GM23338 (cell line): ENCODE data around the gene SSB. TPM values are rescaled to one million over a fixed set of nuclear protein-coding genes. Genes with fewer than 3 reads are reported as not detected.

Source experiments
- ATAC-seq: fragments of 200-7000 bp; cut with Tn5 transposase; 3 replicates; pipeline ENCODE4 v1.9.1; 2020
- DNase-seq: peaks from one replicate; pipeline ENCODE4 v3.0.0-alpha.2; 2015; ENCODE audit warnings: low spot score
- H2AFZ ChIP-seq: fragments of 200-600 bp; sonication (generic); 2 replicates; pipeline ENCODE4 v1.8.0; 2016; ENCODE audit warnings: antibody characterized with exemption, mild to moderate bottlenecking, moderate library complexity
- H3F3A ChIP-seq: fragments of 200-600 bp; sonication (generic); replicated peaks from 2 replicates; pipeline ENCODE4 v1.8.0; 2017; ENCODE audit warnings: antibody characterized with exemption, mixed run types, low read depth
- H3K27ac ChIP-seq: fragments of 200-600 bp; sonication (generic); 2 replicates; pipeline ENCODE4 v1.6.1; 2016; ENCODE audit warnings: low read depth
- H3K27me3 ChIP-seq: fragments of 200-600 bp; sonication (generic); 2 replicates; pipeline ENCODE4 v1.8.0; 2016; ENCODE audit warnings: mild to moderate bottlenecking, mixed run types, moderate library complexity; ENCODE audit not compliant: insufficient read depth
- H3K36me3 ChIP-seq: fragments of 200-600 bp; sonication (generic); 2 replicates; pipeline ENCODE4 v1.8.0; 2016; ENCODE audit warnings: mild to moderate bottlenecking; ENCODE audit not compliant: insufficient read depth
- H3K4me1 ChIP-seq: fragments of 200-600 bp; sonication (generic); 2 replicates; pipeline ENCODE4 v1.8.0; 2016; ENCODE audit warnings: mild to moderate bottlenecking, moderate library complexity; ENCODE audit not compliant: insufficient read depth
- H3K4me2 ChIP-seq: fragments of 200-600 bp; sonication (generic); 2 replicates; pipeline ENCODE4 v1.7.1; 2017; ENCODE audit warnings: mixed run types
- H3K4me3 ChIP-seq: fragments of 200-600 bp; sonication (generic); 2 replicates; pipeline ENCODE4 v1.6.1; 2016; ENCODE audit warnings: mixed run types
- H3K79me2 ChIP-seq: fragments of 200-600 bp; sonication (generic); replicated peaks from 2 replicates; pipeline ENCODE4 v1.8.0; 2017; ENCODE audit warnings: mild to moderate bottlenecking; ENCODE audit not compliant: insufficient read depth
- H3K9me2 ChIP-seq: fragments of 200-600 bp; sonication (generic); 2 replicates; pipeline ENCODE4 v1.8.0; 2017; ENCODE audit not compliant: insufficient read depth
- H4K20me1 ChIP-seq: fragments of 200-600 bp; sonication (generic); replicated peaks from 2 replicates; pipeline ENCODE4 v1.8.0; 2017; ENCODE audit warnings: mild to moderate bottlenecking; ENCODE audit not compliant: insufficient read depth
- H3K27ac Mint-ChIP-seq: 2 replicates; pipeline ENCODE4 v1.8.0; 2020; ENCODE audit warnings: inconsistent platforms, mild to moderate bottlenecking, moderate library complexity, mixed read lengths
- H3K27me3 Mint-ChIP-seq: 3 replicates; pipeline ENCODE4 v1.8.0; 2022; ENCODE audit warnings: low read depth, mild to moderate bottlenecking, moderate library complexity, mixed read lengths, inconsistent platforms; ENCODE audit not compliant: insufficient read depth, poor library complexity
- H3K36me3 Mint-ChIP-seq: 3 replicates; pipeline ENCODE4 v1.8.0; 2021; ENCODE audit warnings: low read depth, mild to moderate bottlenecking, inconsistent platforms, moderate library complexity, mixed read lengths
- H3K4me1 Mint-ChIP-seq: 3 replicates; pipeline ENCODE4 v1.8.0; 2020; ENCODE audit warnings: mild to moderate bottlenecking, inconsistent platforms, mixed read lengths
- H3K4me3 Mint-ChIP-seq: 3 replicates; pipeline ENCODE4 v1.8.0; 2021; ENCODE audit warnings: moderate library complexity, mild to moderate bottlenecking, inconsistent platforms, mixed read lengths
- H3K9me3 Mint-ChIP-seq: 3 replicates; pipeline ENCODE4 v1.8.0; 2020; ENCODE audit warnings: moderate library complexity, mild to moderate bottlenecking, inconsistent platforms, mixed read lengths
- CREB1 ChIP-seq: fragments of 250-450 bp; sonication (Bioruptor Pico); IDR thresholded peaks from 2 replicates; pipeline ENCODE4 v1.5.0; 2020; ENCODE audit warnings: low read depth, mild to moderate bottlenecking, moderate library complexity
- ETS1 ChIP-seq: IDR thresholded peaks from 2 replicates; pipeline ENCODE4 v1.6.1; 2016; ENCODE audit warnings: antibody characterized with exemption
- EZH2 ChIP-seq: fragments of 200-600 bp; sonication (generic); IDR thresholded peaks from one replicate; pipeline ENCODE4 v1.8.0; 2017; ENCODE audit warnings: antibody characterized with exemption, mild to moderate bottlenecking, low read depth; ENCODE audit not compliant: unreplicated experiment
- EZH2phosphoT487 ChIP-seq: fragments of 200-600 bp; sonication (generic); IDR thresholded peaks from one replicate; pipeline ENCODE4 v1.8.1; 2018; ENCODE audit warnings: antibody characterized with exemption; ENCODE audit not compliant: unreplicated experiment
- JUNB ChIP-seq: IDR thresholded peaks from one replicate; pipeline ENCODE4 v1.6.1; 2016; ENCODE audit warnings: antibody characterized with exemption; ENCODE audit not compliant: unreplicated experiment
- NANOG ChIP-seq: IDR thresholded peaks from 2 replicates; pipeline ENCODE4 v1.6.1; 2016; ENCODE audit warnings: antibody characterized with exemption, borderline replicate concordance
- POLR2AphosphoS5 ChIP-seq: IDR thresholded peaks from 2 replicates; pipeline ENCODE4 v1.6.1; 2016; ENCODE audit warnings: antibody characterized with exemption, low read depth
- STAT1 ChIP-seq: IDR thresholded peaks from one replicate; pipeline ENCODE4 v1.6.1; 2016; ENCODE audit warnings: antibody characterized with exemption; ENCODE audit not compliant: unreplicated experiment
- ZNF331 ChIP-seq: fragments of 250-450 bp; sonication (Bioruptor Pico); IDR thresholded peaks from 2 replicates; pipeline ENCODE4 v1.5.0; 2020; ENCODE audit warnings: low read depth, mild to moderate bottlenecking, moderate library complexity
- ZNF462 ChIP-seq: fragments of 250-450 bp; sonication (Bioruptor Pico); IDR thresholded peaks from 2 replicates; pipeline ENCODE4 v1.5.0; 2020; ENCODE audit warnings: mild to moderate bottlenecking, moderate library complexity
- polyA plus RNA-seq: library from polyadenylated mRNA; unstranded; fragments of >200 nt; fragmentation: Nextera tagmentation; extraction: Ambion mirVana; gene quantifications from 2 replicates; pipeline ENCODE4 v1.2.1, GENCODE V29; 2016
- total RNA-seq: library from RNA; depleted of rRNA; stranded (reverse); fragments of >200 nt; shearing (Covaris generic); gene quantifications from 2 replicates; pipeline ENCODE4 v1.2.3, GENCODE V29; 2014
- TF ChIP-seq, protein P1 (sequence below): IDR thresholded peaks from one replicate; pipeline ENCODE4 v1.6.1; 2018; ENCODE audit warnings: antibody characterized with exemption; ENCODE audit not compliant: unreplicated experiment

SSB gene
- total and polyA plus RNA-seq, 2 experiments from 2014 or later, result 246 to 1,104 TPM

- DNase-seq, result no peak
- H3K27ac ChIP-seq, result 0 out of 2 replicates have a peak overlapping the region, but pooled peaks have one; percentile 60
Measured at GRCh38 chr2:169823996-169824372, 25.3 kb downstream of the SSB start.

More at GRCh38 chr2:169823996-169824372, 25.3 kb downstream of the SSB start:
- peaks cover 9% of the 10 kb centered on the region; the same call in 1 of the 2 replicates for H3K4me1 ChIP-seq
- H3K27me3 ChIP-seq, result no peaks in the 10 kb centered on the region; the same call in 1 of the 2 replicates
- peak overlapping the region; percentile 80 for H3K4me3 ChIP-seq
- H3K36me3 ChIP-seq, result 0 out of 2 replicates have a peak, but pooled peaks cover 6% of the 10 kb centered on the region
- no peaks in the 10 kb centered on the region for H3F3A ChIP-seq
- peaks cover 15% of the 10 kb centered on the region for H3K27me3 Mint-ChIP-seq
- H3K36me3 Mint-ChIP-seq, result peaks cover 24% of the 10 kb centered on the region; the same call in 2 of the 3 replicates
- peaks cover 10% of the 10 kb centered on the region for H4K20me1 ChIP-seq
- H3K4me1 Mint-ChIP-seq, result peaks cover 22% of the 10 kb centered on the region
- H3K9me3 Mint-ChIP-seq, result no peaks in the 10 kb centered on the region; the same call in 2 of the 3 replicates
- H3K79me2 ChIP-seq, result peaks cover 39% of the 10 kb centered on the region
- TF ChIP-seq JUNB (no peak), STAT1 (no peak), CREB1 (CRISPR knock-in tag) (no peak), ZNF462 (CRISPR knock-in tag) (no peak), ZNF331 (CRISPR knock-in tag) (no peak), EZH2phosphoT487 (no peak), POLR2AphosphoS5 (no peak), NANOG (no peak), ETS1 (no peak), EZH2 (no peak)
- TF ChIP-seq, protein P1, sequence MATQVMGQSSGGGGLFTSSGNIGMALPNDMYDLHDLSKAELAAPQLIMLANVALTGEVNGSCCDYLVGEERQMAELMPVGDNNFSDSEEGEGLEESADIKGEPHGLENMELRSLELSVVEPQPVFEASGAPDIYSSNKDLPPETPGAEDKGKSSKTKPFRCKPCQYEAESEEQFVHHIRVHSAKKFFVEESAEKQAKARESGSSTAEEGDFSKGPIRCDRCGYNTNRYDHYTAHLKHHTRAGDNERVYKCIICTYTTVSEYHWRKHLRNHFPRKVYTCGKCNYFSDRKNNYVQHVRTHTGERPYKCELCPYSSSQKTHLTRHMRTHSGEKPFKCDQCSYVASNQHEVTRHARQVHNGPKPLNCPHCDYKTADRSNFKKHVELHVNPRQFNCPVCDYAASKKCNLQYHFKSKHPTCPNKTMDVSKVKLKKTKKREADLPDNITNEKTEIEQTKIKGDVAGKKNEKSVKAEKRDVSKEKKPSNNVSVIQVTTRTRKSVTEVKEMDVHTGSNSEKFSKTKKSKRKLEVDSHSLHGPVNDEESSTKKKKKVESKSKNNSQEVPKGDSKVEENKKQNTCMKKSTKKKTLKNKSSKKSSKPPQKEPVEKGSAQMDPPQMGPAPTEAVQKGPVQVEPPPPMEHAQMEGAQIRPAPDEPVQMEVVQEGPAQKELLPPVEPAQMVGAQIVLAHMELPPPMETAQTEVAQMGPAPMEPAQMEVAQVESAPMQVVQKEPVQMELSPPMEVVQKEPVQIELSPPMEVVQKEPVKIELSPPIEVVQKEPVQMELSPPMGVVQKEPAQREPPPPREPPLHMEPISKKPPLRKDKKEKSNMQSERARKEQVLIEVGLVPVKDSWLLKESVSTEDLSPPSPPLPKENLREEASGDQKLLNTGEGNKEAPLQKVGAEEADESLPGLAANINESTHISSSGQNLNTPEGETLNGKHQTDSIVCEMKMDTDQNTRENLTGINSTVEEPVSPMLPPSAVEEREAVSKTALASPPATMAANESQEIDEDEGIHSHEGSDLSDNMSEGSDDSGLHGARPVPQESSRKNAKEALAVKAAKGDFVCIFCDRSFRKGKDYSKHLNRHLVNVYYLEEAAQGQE, result no peak
- H3K27ac Mint-ChIP-seq, result no peak overlapping the region
- H3K4me3 Mint-ChIP-seq, result peak overlapping the region; percentile 82
- H3K9me2 ChIP-seq, result no peaks in the 10 kb centered on the region
- H2AFZ ChIP-seq, result peak overlapping the region; percentile 93
- ATAC-seq, result no peak
- H3K4me2 ChIP-seq, result peak overlapping the region; percentile 93
